Esophagus (tissue), 2 donors: ENCODE measurements around the gene EXT2. TPM values are rescaled to one million over a fixed set of nuclear protein-coding genes. Genes with fewer than 3 reads are reported as not detected.

Experiments used
- H3K27ac ChIP-seq, 2 donors: one replicate each; pipeline ENCODE4 v1.5.1; 2013; ENCODE audit warnings: low read depth in 2 of 2, mild to moderate bottlenecking in 2 of 2, inconsistent platforms in 1 of 2, low read length in 1 of 2, moderate library complexity in 1 of 2
- H3K27me3 ChIP-seq, 2 donors: one replicate each; pipeline ENCODE4 v1.6.1; 2013; ENCODE audit warnings: low read length in 2 of 2, control low read depth in 1 of 2, mild to moderate bottlenecking in 1 of 2; ENCODE audit not compliant: insufficient read depth in 2 of 2, control insufficient read depth in 1 of 2
- H3K36me3 ChIP-seq, 2 donors: one replicate each; pipeline ENCODE4 v1.6.1; 2013; ENCODE audit warnings: low read length in 1 of 2; ENCODE audit not compliant: control insufficient read depth in 2 of 2, insufficient read depth in 2 of 2
- H3K4me1 ChIP-seq, 2 donors: one replicate each; pipeline ENCODE4 v1.6.1; 2013; ENCODE audit warnings: low read length in 1 of 2; ENCODE audit not compliant: control insufficient read depth in 2 of 2, insufficient read depth in 2 of 2
- H3K4me3 ChIP-seq, 2 donors: one replicate each; pipeline ENCODE4 v1.5.1; 2013; ENCODE audit warnings: low read length in 2 of 2, mild to moderate bottlenecking in 2 of 2, low read depth in 1 of 2, moderate library complexity in 1 of 2
- H3K9me3 ChIP-seq, 2 donors: one replicate each; pipeline ENCODE4 v1.6.1; 2013; ENCODE audit warnings: mild to moderate bottlenecking in 2 of 2, low read depth in 1 of 2, low read length in 1 of 2, moderate library complexity in 1 of 2; ENCODE audit not compliant: control insufficient read depth in 2 of 2, insufficient read depth in 1 of 2
- WGBS, 2 donors: extraction: QIAGEN DNeasy Blood & Tissue Kit; methylation state at CpG; one replicate each; pipeline ENCODE4 v1.1.7; 2013; 5-methylcytosine and 5-hydroxymethylcytosine counted together
- polyA plus RNA-seq, 2 donors: library from polyadenylated mRNA; stranded (reverse); fragments of 200-250 nt; gene quantifications; one replicate each; pipeline ENCODE4 v1.2.3, GENCODE V29; 2013
- donor health status: healthy with polysubstance abuse.
- donor health status: Bipolar disorder and iron deficiency.

EXT2 gene
- polyA plus RNA-seq, 2 donors: 13.5 to 16.4 TPM

- Histone ChIP-seq H3K4me3 (peak within 1 kb of the TSS; percentile 80 to 83), H3K36me3 (peaks cover 0 to 2% of the 10 kb centered on the region in 2 donors), H3K4me1 (peaks cover 0 to 2% of the 10 kb centered on the region in 2 donors), H3K27me3 (no peaks in the 10 kb centered on the region), H3K27ac (peak within 1 kb of the TSS; percentile 95 to 99), H3K9me3 (no peaks in the 10 kb centered on the region)
- WGBS, 2 donors: 0% methylated on average over 69 to 70 of the region's 70 CpGs
Measured at GRCh38 chr11:44065841-44066731, 29.4 kb upstream of the EXT2 start, which contains the start of gene ACCS. Gene ACCS, plus strand, starts transcription at chr11:44066270. Its CDS starts 1,358 bp downstream, at chr11:44067628.

GRCh38 chr11:44066732-44067141, 28.7 kb upstream of the EXT2 start:
- WGBS, 2 donors: 9 to 31% methylated on average over 10 of the region's 10 CpGs
- H3K36me3 ChIP-seq: peaks cover 0 to 2% of the 10 kb centered on the region in 2 donors
- peak overlapping the region; percentile 80 to 83 for H3K4me3 ChIP-seq
- H3K9me3 ChIP-seq: no peaks in the 10 kb centered on the region
- peak overlapping the region; percentile 95 to 99 for H3K27ac ChIP-seq
- peaks cover 0 to 2% of the 10 kb centered on the region in 2 donors for H3K4me1 ChIP-seq
- H3K27me3 ChIP-seq: no peaks in the 10 kb centered on the region

GRCh38 chr11:44067266-44067665, 28.2 kb upstream of the EXT2 start:
- 64 to 79% methylated on average over 5 of the region's 5 CpGs for WGBS, 2 donors
- Histone ChIP-seq H3K4me1 (peaks cover 0 to 2% of the 10 kb centered on the region in 2 donors), H3K36me3 (peaks cover 0 to 2% of the 10 kb centered on the region in 2 donors), H3K4me3 (peak overlapping the region in 1 of 2 donors; percentile 83), H3K27me3 (no peaks in the 10 kb centered on the region), H3K9me3 (no peaks in the 10 kb centered on the region), H3K27ac (no peak overlapping the region)

GRCh38 chr11:44068180-44068579, 27.3 kb upstream of the EXT2 start:
- Histone ChIP-seq H3K9me3 (no peaks in the 10 kb centered on the region), H3K4me3 (no peak overlapping the region), H3K4me1 (peaks cover 0 to 2% of the 10 kb centered on the region in 2 donors), H3K27me3 (no peaks in the 10 kb centered on the region), H3K27ac (no peak overlapping the region), H3K36me3 (peaks cover 0 to 7% of the 10 kb centered on the region in 2 donors)
- WGBS, 2 donors: 98% methylated on average over 2 of the region's 2 CpGs

GRCh38 chr11:44071157-44071556, 24.3 kb upstream of the EXT2 start:
- peaks cover 0 to 2% of the 10 kb centered on the region in 2 donors for H3K4me1 ChIP-seq
- H3K4me3 ChIP-seq: no peak overlapping the region
- no peaks in the 10 kb centered on the region for H3K27me3 ChIP-seq
- H3K36me3 ChIP-seq: peaks cover 0 to 22% of the 10 kb centered on the region in 2 donors
- no peaks in the 10 kb centered on the region for H3K9me3 ChIP-seq
- WGBS, 2 donors: 84 to 87% methylated on average over 3 of the region's 3 CpGs
- no peak overlapping the region for H3K27ac ChIP-seq

GRCh38 chr11:44072757-44073658, 22.5 kb upstream of the EXT2 start:
- WGBS, 2 donors: 93 to 94% methylated on average over 8 of the region's 8 CpGs
- H3K27me3 ChIP-seq: no peaks in the 10 kb centered on the region
- H3K27ac ChIP-seq: no peak overlapping the region
- no peak overlapping the region for H3K4me3 ChIP-seq
- H3K36me3 ChIP-seq: peaks cover 0 to 24% of the 10 kb centered on the region in 2 donors
- no peaks in the 10 kb centered on the region for H3K4me1 ChIP-seq
- H3K9me3 ChIP-seq: no peaks in the 10 kb centered on the region

GRCh38 chr11:44078794-44079193, 16.7 kb upstream of the EXT2 start:
- no peaks in the 10 kb centered on the region for H3K4me1 ChIP-seq
- no peak overlapping the region for H3K27ac ChIP-seq

GRCh38 chr11:44079376-44079775, 16.1 kb upstream of the EXT2 start:
- Histone ChIP-seq H3K27me3 (no peaks in the 10 kb centered on the region), H3K4me3 (no peak overlapping the region), H3K4me1 (no peaks in the 10 kb centered on the region), H3K27ac (no peak overlapping the region), H3K36me3 (peaks cover 0 to 30% of the 10 kb centered on the region in 2 donors), H3K9me3 (peaks cover 0 to 1% of the 10 kb centered on the region in 2 donors)
- 83 to 94% methylated on average over 6 of the region's 6 CpGs for WGBS, 2 donors

More at GRCh38 chr11:44078794-44079193, 16.7 kb upstream of the EXT2 start:
- WGBS, 2 donors: 86 to 95% methylated on average over 5 of the region's 5 CpGs
- no peaks in the 10 kb centered on the region for H3K27me3 ChIP-seq
- no peak overlapping the region for H3K4me3 ChIP-seq
- H3K36me3 ChIP-seq: peaks cover 0 to 32% of the 10 kb centered on the region in 2 donors
- H3K9me3 ChIP-seq: no peaks in the 10 kb centered on the region

GRCh38 chr11:44080951-44081350, 14.5 kb upstream of the EXT2 start:
- peaks cover 0 to 4% of the 10 kb centered on the region in 2 donors for H3K9me3 ChIP-seq
- WGBS, 2 donors: 91 to 93% methylated on average over 9 of the region's 9 CpGs
- no peak overlapping the region for H3K27ac ChIP-seq
- H3K27me3 ChIP-seq: no peaks in the 10 kb centered on the region
- H3K36me3 ChIP-seq: peaks cover 0 to 20% of the 10 kb centered on the region in 2 donors
- H3K4me1 ChIP-seq: no peaks in the 10 kb centered on the region
- no peak overlapping the region for H3K4me3 ChIP-seq
